ELF-1 (cell line): ENCODE results near the gene CTAGE9.

Experiments used
- DNase-seq: peaks from one replicate; pipeline ENCODE4 v3.0.0-alpha.2; 2016; ENCODE audit warnings: low read depth, low spot score

CTAGE9 gene

DNA sequence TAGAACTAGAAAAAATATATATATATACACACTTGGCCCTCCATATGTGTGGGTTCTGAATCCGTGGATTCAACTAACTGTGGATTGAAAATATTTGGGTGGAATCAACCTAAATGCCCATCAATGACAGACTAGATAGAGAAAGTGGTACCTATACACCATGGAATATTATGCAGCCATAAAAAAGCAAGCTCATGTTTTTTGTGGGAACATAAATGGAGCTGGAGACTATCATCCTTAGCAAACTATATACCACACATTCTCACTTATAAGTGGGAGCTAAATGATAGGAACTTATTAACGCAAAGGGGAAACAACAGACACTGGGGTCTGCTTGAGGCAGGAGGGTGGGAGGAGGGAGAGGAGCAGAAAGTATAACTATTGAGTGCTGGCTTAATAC, 37.6 kb downstream of the CTAGE9 start:
- DNase-seq, result no peak

DNA sequence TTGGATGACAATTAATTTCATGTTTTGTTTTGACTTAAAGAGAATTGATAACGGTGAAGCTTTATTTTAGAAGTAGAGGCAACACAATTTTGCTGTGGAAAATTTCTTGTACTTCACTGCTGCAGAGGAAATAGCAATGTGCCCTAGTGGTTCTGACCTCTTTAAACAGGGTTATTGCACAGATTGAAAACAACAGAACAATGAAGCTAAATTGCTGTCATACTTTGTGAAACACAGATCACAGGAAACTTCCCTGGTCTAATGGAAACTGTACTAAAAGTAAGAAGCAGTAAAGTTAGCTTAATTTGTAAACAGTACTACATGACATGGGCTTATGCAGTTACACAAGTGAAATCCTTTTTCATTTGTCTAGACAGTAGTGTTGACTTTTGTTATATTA, 40.9 kb downstream of the CTAGE9 start:
- no peak for DNase-seq

- DNase-seq, result no peak
These were observed 47.1 kb downstream of the CTAGE9 start for GRCh38 chr6:131663578-131664165.

DNA sequence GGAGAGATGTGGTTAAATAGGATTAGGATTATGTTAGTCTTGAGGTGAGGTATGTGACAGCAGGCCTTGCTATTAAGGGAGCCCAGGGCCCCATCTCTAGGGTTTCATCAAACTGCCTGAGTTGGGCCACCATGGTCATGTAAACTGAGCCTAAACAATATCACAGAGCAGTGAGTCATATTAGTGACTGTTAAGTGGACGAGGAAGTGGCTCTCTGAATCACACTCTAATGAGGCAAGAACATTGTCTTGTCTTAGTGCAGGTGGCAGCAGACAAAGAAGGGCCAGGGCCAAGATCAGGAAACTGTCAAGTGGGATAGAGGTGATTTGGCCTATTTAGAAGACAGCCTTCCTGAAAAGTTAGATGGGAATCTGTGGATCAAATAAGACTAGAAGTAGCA, 50.6 kb downstream of the CTAGE9 start:
- DNase-seq, result no peak
